PC-3 (cell line): ENCODE results near the gene SMG9. TPM values are rescaled to one million over a fixed set of nuclear protein-coding genes. Genes with fewer than 3 reads are reported as not detected.

ENCODE experiments used
- ATAC-seq: fragments of 200-7000 bp; cut with Tn5 transposase; 2 replicates; pipeline ENCODE4 v1.9.1; 2020; ENCODE audit warnings: mild to moderate bottlenecking, moderate library complexity
- BruUV-seq: library from RNA; stranded (reverse); fragments of 400-500 nt; replicated peaks from 2 replicates; lab custom pipeline; 2021; lab: Mats Ljungman, UMichigan
- CTCF ChIA-PET: fragments of 300-600 bp; sonication (Branson Sonifier 250); formaldehyde crosslinking; loops from one replicate; lab custom pipeline; 2022; ENCODE audit warnings: antibody characterized with exemption; lab: Charles Lee
- POLR2A ChIA-PET: fragments of 300-600 bp; sonication (Branson Sonifier 250); formaldehyde crosslinking; loops from one replicate; lab custom pipeline; 2022; ENCODE audit warnings: antibody characterized with exemption; ENCODE audit not compliant: unreplicated experiment; lab: Charles Lee
- DNase-seq: peaks from one replicate; pipeline ENCODE4 v3.0.0-alpha.2; 2015
- H2AFZ ChIP-seq: fragments of 300-600 bp; sonication (generic); 2 replicates; pipeline ENCODE4 v1.6.0; 2016; ENCODE audit warnings: antibody characterized with exemption, low read length
- H3F3A ChIP-seq: fragments of 300-600 bp; sonication (generic); one replicate; pipeline ENCODE4 v1.6.0; 2017; ENCODE audit warnings: antibody characterized with exemption, low read length, control low read depth, mild to moderate bottlenecking; ENCODE audit not compliant: unreplicated experiment
- H3K27ac ChIP-seq: fragments of 300-600 bp; sonication (generic); 2 replicates; pipeline ENCODE4 v1.5.1; 2016; ENCODE audit warnings: mild to moderate bottlenecking, low read length
- H3K27me3 ChIP-seq: fragments of 300-600 bp; sonication (generic); 2 replicates; pipeline ENCODE4 v1.6.1; 2016; ENCODE audit warnings: low read length, mixed read lengths
- H3K36me3 ChIP-seq: fragments of 300-600 bp; sonication (generic); 2 replicates; pipeline ENCODE4 v1.6.1; 2016; ENCODE audit warnings: low read depth, mixed run types, low read length, mixed read lengths
- H3K4me1 ChIP-seq: fragments of 300-600 bp; sonication (generic); 2 replicates; pipeline ENCODE4 v1.5.1; 2016; ENCODE audit warnings: low read length; ENCODE audit not compliant: insufficient read depth
- H3K4me2 ChIP-seq: fragments of 300-600 bp; sonication (generic); 2 replicates; pipeline ENCODE4 v1.6.0; 2016; ENCODE audit warnings: low read length
- H3K4me3 ChIP-seq: fragments of 300-600 bp; sonication (generic); 2 replicates; pipeline ENCODE4 v1.5.1; 2016; ENCODE audit warnings: mild to moderate bottlenecking, low read length, mixed read lengths
- H3K79me2 ChIP-seq: fragments of 300-600 bp; sonication (generic); 2 replicates; pipeline ENCODE4 v1.6.1; 2017; ENCODE audit warnings: low read length, mixed read lengths
- H3K9ac ChIP-seq: fragments of 300-600 bp; sonication (generic); 2 replicates; pipeline ENCODE4 v1.6.0; 2016; ENCODE audit warnings: mild to moderate bottlenecking, low read length
- H3K9me2 ChIP-seq: fragments of 300-600 bp; sonication (generic); replicated peaks from 2 replicates; pipeline ENCODE4 v1.6.1; 2016; ENCODE audit warnings: mixed run types, low read length, mixed read lengths
- H3K9me3 ChIP-seq: fragments of 300-600 bp; sonication (generic); 2 replicates; pipeline ENCODE4 v1.6.1; 2016; ENCODE audit warnings: low read length, mixed read lengths
- H4K20me1 ChIP-seq: fragments of 300-600 bp; sonication (generic); 2 replicates; pipeline ENCODE4 v1.6.1; 2016; ENCODE audit warnings: low read length, mixed read lengths
- CTCF ChIP-seq: fragments of 300-600 bp; sonication (generic); conservative IDR thresholded peaks from 2 replicates; pipeline ENCODE4 v1.5.1; 2017; ENCODE audit warnings: antibody characterized with exemption, low read depth, mild to moderate bottlenecking, low read length
- EZH2 ChIP-seq: fragments of 300-600 bp; sonication (generic); IDR thresholded peaks from one replicate; pipeline ENCODE4 v1.6.1; 2017; ENCODE audit warnings: antibody characterized with exemption, mild to moderate bottlenecking, low read length; ENCODE audit not compliant: unreplicated experiment
- EZH2phosphoT487 ChIP-seq: fragments of 300-600 bp; sonication (generic); IDR thresholded peaks from 2 replicates; pipeline ENCODE4 v1.6.1; 2018; ENCODE audit warnings: mild to moderate bottlenecking, antibody characterized with exemption, low read length, borderline replicate concordance
- intact Hi-C: fragments of 100-400 bp; cut with micrococcal nuclease; formaldehyde crosslinking; loops from 2 replicates; pipeline ENCODE4 v1.9.0; 2023
- total RNA-seq: library from RNA; depleted of rRNA; stranded (reverse); fragments of >200 nt; gene quantifications from 2 replicates; pipeline ENCODE4 v1.2.3, GENCODE V29; 2014

The SMG9 gene
- total RNA-seq, 1 experiment from 2014 or later, result 48.8 TPM

- H3K36me3 ChIP-seq, result no peaks in the 10 kb centered on the region
- no peak overlapping the region for H3K9ac ChIP-seq
- H3K9me3 ChIP-seq, result no peaks in the 10 kb centered on the region
- no peak overlapping the region for H2AFZ ChIP-seq
- TF ChIP-seq CTCF (no peak), EZH2 (no peak), EZH2phosphoT487 (no peak)
- intact Hi-C loops, result no loop called here
- no peaks in the 10 kb centered on the region for H3K79me2 ChIP-seq
- H3K4me2 ChIP-seq, result no peak overlapping the region
- DNase-seq, result no peak
- H3K27ac ChIP-seq, result no peak overlapping the region
- no peaks in the 10 kb centered on the region for H3K9me2 ChIP-seq
- no peaks in the 10 kb centered on the region for H4K20me1 ChIP-seq
- no peaks in the 10 kb centered on the region for H3F3A ChIP-seq
- CTCF ChIA-PET, result no interaction called here
- H3K4me3 ChIP-seq, result no peak overlapping the region
- no peaks in the 10 kb centered on the region for H3K27me3 ChIP-seq
- no peak for ATAC-seq
- POLR2A ChIA-PET, result no interaction called here
- BruUV-seq, result no TSS peak
- no peaks in the 10 kb centered on the region; the same call in 1 of the 2 replicates for H3K4me1 ChIP-seq
Measured at GRCh38 chr19:43687660-43687997, 67.1 kb downstream of the SMG9 start.

- intact Hi-C loops, result no loop called here
- H3K27me3 ChIP-seq, result no peaks in the 10 kb centered on the region
- no peak for TF ChIP-seq EZH2phosphoT487
- TF ChIP-seq EZH2, result no peak
- TF ChIP-seq CTCF, result no peak
- no peaks in the 10 kb centered on the region for H3F3A ChIP-seq
- H3K27ac ChIP-seq, result no peak overlapping the region
- H4K20me1 ChIP-seq, result no peaks in the 10 kb centered on the region
- ATAC-seq (no peak), DNase-seq (no peak)
- H3K36me3 ChIP-seq, result no peaks in the 10 kb centered on the region
- H3K9ac ChIP-seq, result no peak overlapping the region
- CTCF ChIA-PET, result no interaction called here
- no peak overlapping the region for H3K4me3 ChIP-seq
- no peaks in the 10 kb centered on the region; the same call in 1 of the 2 replicates for H3K4me1 ChIP-seq
- no TSS peak for BruUV-seq
- POLR2A ChIA-PET, result no interaction called here
- no peak overlapping the region for H2AFZ ChIP-seq
- H3K4me2 ChIP-seq, result no peak overlapping the region
- no peaks in the 10 kb centered on the region for H3K9me3 ChIP-seq
- no peaks in the 10 kb centered on the region for H3K79me2 ChIP-seq
- no peaks in the 10 kb centered on the region for H3K9me2 ChIP-seq
Measured at GRCh38 chr19:43684326-43684725, 70.4 kb downstream of the SMG9 start.

- no peaks in the 10 kb centered on the region for H3K36me3 ChIP-seq
- DNase-seq (no peak), ATAC-seq (no peak)
- TF ChIP-seq EZH2 (no peak), CTCF (no peak), EZH2phosphoT487 (no peak)
- H3K27me3 ChIP-seq, result no peaks in the 10 kb centered on the region
- intact Hi-C loops, result no loop called here
- H3K4me1 ChIP-seq, result no peaks in the 10 kb centered on the region; the same call in 1 of the 2 replicates
- no peaks in the 10 kb centered on the region for H3K9me2 ChIP-seq
- no peaks in the 10 kb centered on the region for H4K20me1 ChIP-seq
- H2AFZ ChIP-seq, result no peak overlapping the region
- H3K9ac ChIP-seq, result no peak overlapping the region
- no peak overlapping the region for H3K4me3 ChIP-seq
- no peak overlapping the region for H3K27ac ChIP-seq
- H3F3A ChIP-seq, result no peaks in the 10 kb centered on the region
- ChIA-PET POLR2A (no interaction called here), CTCF (no interaction called here)
- H3K9me3 ChIP-seq, result no peaks in the 10 kb centered on the region
- no peak overlapping the region for H3K4me2 ChIP-seq
- no peaks in the 10 kb centered on the region for H3K79me2 ChIP-seq
- BruUV-seq, result no TSS peak
Measured at GRCh38 chr19:43683905-43684304, 70.9 kb downstream of the SMG9 start.
